GM12891 (cell line): Measurements from ENCODE around the gene TMEM80.
"Not testable (repeated sequence)": the region's sequence is repeated elsewhere in the genome, so short reads cannot be mapped to it uniquely, and the experiment has no call there.

Experiments
- DNase-seq: peaks from one replicate; pipeline ENCODE4 v3.0.0; 2011; ENCODE audit warnings: low spot score; ENCODE audit not compliant: insufficient read length
- FAIRE-seq: peaks from 2 replicates; lab custom pipeline; 2011; peaks lifted over from hg19 to GRCh38; lab: Jason Lieb, UNC
- PAX5 ChIP-seq: IDR thresholded peaks from 2 replicates; pipeline ENCODE4 v1.6.1; 2011; ENCODE audit warnings: low read length, moderate library complexity, mild to moderate bottlenecking; ENCODE audit not compliant: insufficient read depth, severe bottlenecking
- POLR2A ChIP-seq: IDR thresholded peaks from 2 replicates; pipeline ENCODE4 v1.6.1; 2011; ENCODE audit warnings: low read depth, low read length, control low read depth
- POLR2AphosphoS5 ChIP-seq: IDR thresholded peaks from 2 replicates; pipeline ENCODE4 v1.6.1; 2011; ENCODE audit warnings: low read depth, low read length, control low read depth
- POU2F2 ChIP-seq: IDR thresholded peaks from 2 replicates; pipeline ENCODE4 v1.6.1; 2011; ENCODE audit warnings: low read depth, mild to moderate bottlenecking, control low read depth, low read length, moderate library complexity
- SPI1 ChIP-seq: IDR thresholded peaks from 2 replicates; pipeline ENCODE4 v1.6.1; 2011; ENCODE audit warnings: low read depth, low read length, control low read depth
- TAF1 ChIP-seq: IDR thresholded peaks from 2 replicates; pipeline ENCODE4 v1.6.1; 2011; ENCODE audit warnings: low read depth, low read length, control low read depth

The TMEM80 gene

DNA sequence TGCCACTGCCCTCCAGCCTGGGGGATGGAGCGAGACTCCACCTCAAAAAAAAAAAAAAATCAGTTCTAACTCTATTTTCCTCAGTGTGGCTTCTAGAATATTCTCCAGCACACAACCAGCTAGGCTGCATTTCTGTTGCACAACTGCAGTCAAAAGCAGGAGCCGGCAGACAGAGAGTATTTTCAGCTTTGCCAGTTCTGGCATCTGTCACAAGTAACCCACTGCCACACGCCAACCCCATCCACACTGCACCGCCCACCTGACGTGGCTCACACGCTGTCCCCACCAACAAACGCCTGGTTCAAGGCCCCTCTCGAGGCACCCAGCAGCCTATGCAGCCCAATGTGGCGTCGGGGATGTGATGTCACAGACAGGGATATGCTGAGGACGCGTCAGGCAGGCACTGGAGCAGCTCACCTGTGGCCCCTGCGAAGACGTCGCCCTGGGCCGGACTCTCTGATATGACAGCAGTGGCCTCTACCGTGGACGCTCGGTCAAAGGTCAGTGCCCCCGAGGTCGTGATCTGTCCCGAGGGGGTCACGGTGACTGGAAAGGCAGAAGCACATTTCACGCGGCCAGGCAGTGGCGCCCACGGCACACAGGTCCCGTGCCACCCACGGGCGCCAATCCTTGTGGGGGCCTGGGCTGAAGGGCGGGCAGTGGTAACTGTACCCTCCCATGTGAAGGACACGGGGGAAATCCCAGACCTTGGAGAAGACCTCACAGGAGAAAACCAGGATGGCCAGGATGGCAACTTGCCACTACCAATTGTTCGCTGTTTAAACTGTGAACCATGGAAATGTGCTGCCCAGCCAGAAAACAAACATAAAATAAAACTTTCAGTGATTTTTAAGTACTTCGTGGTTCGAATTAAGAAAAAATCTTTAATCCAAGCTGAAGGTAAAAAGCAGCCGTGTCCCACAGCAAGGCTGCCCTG, 16.1 kb upstream of the TMEM80 start:
- DNase-seq (no peak), FAIRE-seq (no peak)
- TF ChIP-seq SPI1 (no peak), PAX5 (no peak), POU2F2 (no peak), TAF1 (no peak), POLR2AphosphoS5 (no peak)

DNA sequence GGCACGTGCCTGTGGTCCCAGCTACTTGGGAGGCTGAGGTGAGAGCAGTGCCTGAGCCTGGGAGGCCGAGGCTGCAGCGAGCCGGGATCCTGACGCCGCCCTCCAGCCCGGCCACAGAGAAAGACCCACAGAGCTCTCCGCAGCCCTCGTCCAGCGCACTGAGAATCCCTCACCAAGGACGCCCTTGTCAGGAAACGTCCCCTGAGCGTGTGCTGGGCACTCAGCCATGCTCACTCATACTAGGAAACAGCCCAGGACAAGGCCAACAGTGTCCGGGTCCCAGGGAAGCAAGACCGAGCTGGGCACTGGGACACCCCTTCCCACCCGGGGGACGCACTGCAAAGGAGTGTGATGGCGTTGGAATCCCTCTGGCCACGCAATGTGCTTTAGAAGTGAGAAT, 15.1 kb upstream of the TMEM80 start:
- no peak for TF ChIP-seq POLR2AphosphoS5
- TF ChIP-seq TAF1: no peak
- no peak for TF ChIP-seq PAX5
- no peak for TF ChIP-seq POU2F2
- TF ChIP-seq POLR2A: no peak
- TF ChIP-seq SPI1: no peak
- no peak for FAIRE-seq
- DNase-seq: no peak

DNA sequence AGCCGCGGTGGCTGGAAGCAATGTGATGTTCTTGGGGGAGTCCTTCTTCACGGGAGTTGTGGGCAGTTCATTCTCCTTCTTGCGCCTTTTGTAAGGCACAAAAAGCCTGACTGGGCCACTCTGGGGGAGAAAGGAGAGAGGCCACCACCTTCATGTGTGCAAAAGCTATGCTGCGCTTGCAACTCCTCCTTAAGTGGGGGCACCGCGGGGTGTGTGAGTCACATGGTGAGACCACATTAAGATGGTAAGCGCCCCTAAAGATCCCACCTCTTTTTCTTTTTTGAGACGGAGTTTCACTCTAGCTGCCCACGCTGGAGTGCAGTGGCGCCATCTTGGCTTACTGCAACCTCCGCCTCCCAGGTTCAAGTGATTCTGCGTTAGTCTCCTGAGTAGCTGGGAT, 14.6 kb upstream of the TMEM80 start:
- TF ChIP-seq POLR2A: no peak
- DNase-seq (no peak), FAIRE-seq (no peak)

DNA sequence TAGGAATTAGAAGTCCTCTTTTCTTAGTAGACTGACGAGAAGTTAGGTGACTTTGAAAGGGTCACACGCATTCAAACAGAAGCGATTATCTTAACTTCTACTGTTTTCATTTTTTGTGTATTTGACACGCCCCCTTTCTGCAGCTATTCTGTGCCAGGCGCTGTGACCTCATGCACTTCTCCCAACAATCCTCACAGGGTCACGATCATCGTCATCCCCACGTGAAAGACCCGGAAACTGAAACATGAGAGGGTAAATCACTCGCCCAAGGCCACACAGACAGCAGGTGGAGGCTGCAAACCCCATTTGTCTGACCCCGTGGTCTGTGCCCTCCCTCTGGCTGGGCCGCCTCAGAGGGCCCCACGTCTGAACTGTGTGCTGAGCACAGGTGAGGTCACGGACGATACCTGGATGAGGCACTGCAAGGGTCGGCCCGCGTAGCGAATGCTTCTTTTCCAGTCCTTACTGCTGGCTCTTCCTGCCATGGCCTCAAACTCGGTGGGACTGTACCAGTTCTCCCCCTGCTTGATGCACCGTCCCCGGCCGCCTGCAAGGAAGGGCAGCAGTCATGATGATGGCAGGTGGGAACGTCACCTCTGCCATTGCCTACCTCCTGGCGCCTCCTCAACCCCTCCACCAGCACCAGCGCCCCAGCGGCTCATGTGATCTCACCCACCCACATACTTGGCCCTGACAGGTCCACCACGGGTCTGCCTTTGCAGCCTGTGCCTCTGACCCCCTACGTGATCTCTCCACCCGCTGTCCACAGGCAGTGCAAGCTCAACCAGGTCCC, 9.0 kb upstream of the TMEM80 start:
- no peak for FAIRE-seq
- DNase-seq: no peak
- TF ChIP-seq POU2F2 (no peak), PAX5 (no peak), SPI1 (no peak), TAF1 (no peak), POLR2AphosphoS5 (no peak), POLR2A (no peak)

DNA sequence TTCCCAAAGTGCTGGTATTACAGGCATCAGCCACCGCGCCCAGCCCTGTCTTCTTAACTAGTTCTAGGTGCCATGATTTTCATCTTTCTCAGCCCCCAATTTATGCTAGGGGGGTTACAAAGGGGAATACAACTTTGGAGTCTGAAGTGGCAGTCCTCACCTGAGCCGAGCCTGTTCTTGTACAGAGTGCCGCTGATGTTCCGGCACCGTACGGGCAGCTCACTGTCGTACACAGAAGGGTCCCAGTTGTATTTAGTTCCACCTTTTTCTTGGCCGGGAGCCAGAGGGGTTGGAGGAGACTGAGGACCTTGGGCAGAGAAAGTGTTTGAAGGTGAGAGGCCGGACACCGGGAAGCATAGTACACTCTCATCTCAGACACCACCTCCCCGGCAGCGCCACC, 7.9 kb upstream of the TMEM80 start:
- no peak for FAIRE-seq

DNA sequence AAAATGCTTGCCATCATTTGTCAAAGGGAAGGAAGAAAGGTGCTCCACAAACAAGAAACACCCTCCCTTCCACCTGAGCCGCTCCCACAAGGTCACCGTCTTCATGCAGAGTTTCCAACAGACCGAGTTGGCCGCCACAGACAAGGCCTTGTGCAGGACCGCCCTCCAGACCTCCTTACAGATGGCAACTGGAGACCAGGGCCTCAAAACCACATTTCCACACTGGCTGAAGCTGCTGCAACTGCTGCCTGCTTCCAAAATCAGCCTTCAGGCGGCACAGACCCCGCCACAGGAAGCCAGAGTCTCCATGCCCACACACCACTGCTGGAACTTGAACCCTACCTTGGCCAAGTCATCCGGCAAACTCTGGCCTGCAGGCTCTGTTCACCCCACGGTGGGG, 6.9 kb upstream of the TMEM80 start:
- FAIRE-seq: no peak
- TF ChIP-seq PAX5: no peak
- TF ChIP-seq TAF1: no peak
- TF ChIP-seq SPI1: no peak
- no peak for TF ChIP-seq POU2F2
- TF ChIP-seq POLR2AphosphoS5: no peak
- TF ChIP-seq POLR2A: no peak

More for the DNA sequence above, 7.9 kb upstream of the TMEM80 start:
- no peak for DNase-seq
- TF ChIP-seq POU2F2 (no peak), TAF1 (no peak)

DNA sequence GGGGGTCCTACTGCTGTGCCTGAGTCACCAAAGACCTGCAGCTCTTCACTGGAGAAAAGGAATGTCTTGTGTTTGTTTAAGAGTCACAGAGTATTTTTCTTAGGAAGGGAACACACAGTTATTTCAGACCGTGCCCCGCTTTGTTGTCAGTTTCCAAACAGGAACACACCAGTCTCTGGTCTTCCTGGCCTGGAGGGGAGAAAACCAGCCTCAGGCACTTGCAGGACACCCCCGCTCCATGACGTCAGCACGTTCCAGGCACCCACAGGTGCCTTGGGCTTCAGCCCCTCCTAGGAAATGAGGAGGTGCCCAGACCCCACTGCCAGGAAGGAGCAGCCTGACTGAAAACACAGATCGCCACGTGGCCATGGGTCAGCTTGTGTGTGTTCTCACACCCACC, 6.0 kb upstream of the TMEM80 start:
- TF ChIP-seq POU2F2 (no peak), SPI1 (no peak), POLR2AphosphoS5 (no peak), PAX5 (no peak), POLR2A (no peak), TAF1 (no peak)
- no peak for FAIRE-seq
- DNase-seq: no peak

More for the DNA sequence above, 6.9 kb upstream of the TMEM80 start:
- DNase-seq: no peak

DNA sequence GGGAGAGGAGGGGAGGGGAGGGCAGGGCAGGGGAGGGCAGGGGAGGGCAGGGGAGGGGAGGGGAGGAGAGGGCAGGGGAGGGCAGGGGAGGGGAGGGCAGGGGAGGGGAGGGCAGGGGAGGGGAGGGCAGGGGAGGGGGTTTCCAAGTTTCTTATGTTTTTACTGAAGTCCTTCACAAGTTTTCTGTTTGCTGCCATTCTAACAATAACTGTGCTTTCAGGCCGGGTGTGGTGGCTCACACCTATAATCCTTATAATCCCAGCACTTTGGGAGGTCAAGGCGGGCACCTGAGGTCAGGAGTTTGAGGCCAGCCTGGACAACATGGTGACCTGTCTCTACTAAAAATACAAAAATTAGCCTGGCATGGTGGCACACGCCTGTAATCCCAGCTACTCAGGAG, 5.4 kb upstream of the TMEM80 start:
- not testable (repeated sequence) for DNase-seq, FAIRE-seq

DNA sequence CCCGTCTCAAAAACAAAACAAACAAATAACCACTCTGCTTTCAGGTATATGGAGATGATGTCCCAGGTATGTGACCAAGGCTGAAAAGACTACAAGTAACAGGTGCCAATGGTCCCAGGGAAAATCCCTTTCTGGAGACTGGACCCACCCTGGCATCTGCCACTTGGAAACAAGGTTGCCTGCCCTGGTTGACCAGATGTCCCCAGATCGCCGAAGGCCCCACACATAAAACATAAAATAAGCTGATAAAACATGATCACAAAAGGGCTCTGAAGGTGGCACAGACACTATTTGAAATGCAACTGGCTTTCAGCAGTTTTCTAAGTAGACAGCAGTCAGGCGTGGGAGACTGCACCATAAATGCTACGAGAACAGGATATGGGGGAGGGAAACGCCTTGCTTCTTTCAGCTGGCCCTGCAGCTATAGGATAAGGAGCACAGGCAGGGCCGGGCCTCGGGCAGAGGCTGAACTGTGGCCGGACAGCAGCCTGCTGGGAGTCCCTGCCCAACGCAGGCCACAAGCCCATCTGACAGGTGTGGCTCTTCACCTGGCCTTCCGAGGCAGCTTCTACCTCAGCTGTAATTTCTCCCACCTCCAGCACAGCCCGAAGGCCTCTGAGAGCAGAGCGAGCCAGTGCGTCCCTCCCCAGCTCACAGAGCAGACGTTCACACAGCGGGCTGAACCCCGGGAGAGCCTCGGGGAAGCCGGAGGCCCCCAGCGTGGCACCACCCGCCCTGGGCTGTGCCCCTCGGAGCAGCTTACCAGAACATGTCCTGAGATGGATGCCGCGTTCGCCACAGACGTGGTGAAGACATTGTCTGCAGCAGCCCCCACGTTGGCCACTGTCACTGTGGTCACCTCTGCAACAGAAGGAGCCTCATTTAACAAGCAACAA, 4.6 kb upstream of the TMEM80 start:
- no peak for TF ChIP-seq POLR2AphosphoS5
- no peak for TF ChIP-seq SPI1
- no peak for TF ChIP-seq TAF1
- TF ChIP-seq POLR2A: no peak
- TF ChIP-seq POU2F2: no peak
- no peak for TF ChIP-seq PAX5
- FAIRE-seq (peak; percentile 51), DNase-seq (no peak)
